DND-41 (cell line): Measurements from ENCODE around the gene TP73.

ENCODE experiments used
- ATAC-seq: fragments of 200-7000 bp; cut with Tn5 transposase; 3 replicates; pipeline ENCODE4 v1.9.1; 2021; ENCODE audit warnings: low read depth; ENCODE audit not compliant: insufficient read depth
- DNase-seq: peaks from one replicate; pipeline ENCODE4 v3.0.0-alpha.2; 2020
- H2AFZ ChIP-seq: 2 replicates; pipeline ENCODE4 v1.6.0; 2012; ENCODE audit warnings: low read depth, low read length
- H3K27ac ChIP-seq: 2 replicates; pipeline ENCODE4 v1.5.1; 2012; ENCODE audit warnings: low read length, inconsistent platforms
- H3K27me3 ChIP-seq: fragments of 200-600 bp; sonication (generic); 2 replicates; pipeline ENCODE4 v1.6.0; 2012; ENCODE audit warnings: low read length, mild to moderate bottlenecking, inconsistent platforms; ENCODE audit not compliant: insufficient read depth, poor library complexity
- H3K36me3 ChIP-seq: 2 replicates; pipeline ENCODE4 v1.5.1; 2012; ENCODE audit warnings: low read length, inconsistent platforms; ENCODE audit not compliant: insufficient read depth
- H3K4me1 ChIP-seq: 2 replicates; pipeline ENCODE4 v1.5.1; 2012; ENCODE audit warnings: mild to moderate bottlenecking, low read length; ENCODE audit not compliant: insufficient read depth
- H3K4me2 ChIP-seq: 2 replicates; pipeline ENCODE4 v1.6.0; 2012; ENCODE audit warnings: mild to moderate bottlenecking, moderate library complexity, low read length, inconsistent platforms; ENCODE audit not compliant: insufficient read depth
- H3K4me3 ChIP-seq, 2 experiments: fragments of 200-600 bp in 1 of 2; shearing (Covaris generic) in 1 of 2; 2 replicates each; pipeline ENCODE4 v1.5.1; 2012 to 2016; ENCODE audit warnings: inconsistent platforms in 2 of 2, low read length in 2 of 2, mild to moderate bottlenecking in 2 of 2, low read depth in 1 of 2, moderate library complexity in 1 of 2
- H3K79me2 ChIP-seq: 2 replicates; pipeline ENCODE4 v1.6.0; 2012; ENCODE audit warnings: low read length, inconsistent platforms; ENCODE audit not compliant: insufficient read depth
- H3K9ac ChIP-seq: 2 replicates; pipeline ENCODE4 v1.6.0; 2012; ENCODE audit warnings: low read depth, mild to moderate bottlenecking, inconsistent platforms, low read length, moderate library complexity
- H3K9me3 ChIP-seq: 2 replicates; pipeline ENCODE4 v1.5.1; 2012; ENCODE audit warnings: low read length, moderate library complexity, mild to moderate bottlenecking, inconsistent platforms; ENCODE audit not compliant: insufficient read depth, severe bottlenecking
- H4K20me1 ChIP-seq: 2 replicates; pipeline ENCODE4 v1.6.0; 2012; ENCODE audit warnings: low read length; ENCODE audit not compliant: insufficient read depth
- EZH2 ChIP-seq: IDR thresholded peaks from 3 replicates; pipeline ENCODE4 v1.6.1; 2012; ENCODE audit warnings: borderline replicate concordance, low read depth, mild to moderate bottlenecking, moderate library complexity, low read length, inconsistent platforms; ENCODE audit not compliant: severe bottlenecking
- TF ChIP-seq, protein P1 (sequence below): IDR thresholded peaks from 2 replicates; pipeline ENCODE4 v1.5.1; 2012; ENCODE audit warnings: borderline replicate concordance, low read length, moderate library complexity, mild to moderate bottlenecking; ENCODE audit not compliant: poor library complexity, severe bottlenecking; ENCODE audit errors: extremely low read depth

Gene TP73

DNA sequence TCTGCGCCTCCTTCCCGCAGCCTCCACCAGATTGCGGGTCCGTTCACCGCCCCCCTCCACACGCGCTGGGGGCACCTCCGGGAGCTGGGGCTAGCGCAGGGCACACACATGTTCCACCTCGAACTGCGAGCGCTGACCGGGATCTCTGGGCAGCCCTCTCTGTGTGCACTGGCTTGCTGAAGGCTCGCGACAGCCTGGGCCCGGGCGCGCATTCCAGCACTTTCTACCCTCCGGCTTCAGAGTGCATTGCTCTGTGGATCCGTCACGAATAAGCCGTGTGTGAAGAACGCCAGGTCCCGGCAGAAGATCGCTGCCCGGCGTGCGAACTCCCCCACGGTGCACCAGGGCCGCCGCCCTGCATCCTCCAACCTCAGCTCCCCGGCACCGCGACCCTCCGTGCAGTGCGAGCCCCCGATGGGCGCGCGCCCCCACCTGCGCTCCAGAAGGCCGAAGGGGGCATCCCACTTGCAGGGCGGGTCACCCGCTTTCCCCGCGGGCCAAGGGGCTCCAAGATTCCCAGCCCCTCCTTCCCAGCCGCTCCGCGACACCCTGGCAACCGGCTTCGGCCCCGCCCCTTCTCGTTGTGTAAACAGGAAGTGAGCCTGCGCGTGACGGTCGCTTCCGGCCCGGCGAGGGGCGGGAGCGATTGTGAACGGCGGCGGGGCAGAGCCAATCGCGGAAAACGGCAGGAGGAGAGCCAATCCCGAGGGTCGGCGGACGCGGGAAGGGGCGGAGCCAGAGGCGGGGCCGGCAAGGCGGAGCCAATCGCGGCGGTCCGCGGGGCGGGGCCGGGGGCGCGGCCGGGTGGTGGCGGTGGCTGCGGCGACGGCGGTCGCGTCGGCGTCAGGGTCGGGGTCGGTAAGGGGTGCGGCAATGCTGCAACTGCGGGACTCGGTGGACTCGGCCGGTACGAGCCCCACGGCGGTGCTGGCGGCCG, 27.8 kb upstream of the TP73 start, which contains the start of gene TPRG1L:
Gene TPRG1L (plus strand): TSS at position 816 of the 937 bp plus-strand sequence. CDS start 58 bp downstream, at position 874.
- Histone ChIP-seq H3K79me2 (peaks cover 9% of the 10 kb centered on the region), H3K27ac (peak within 1 kb of the TSS; percentile 70), H2AFZ (peak within 1 kb of the TSS; percentile 94), H3K9ac (peak within 1 kb of the TSS; percentile 59), H3K36me3 (peaks cover 22% of the 10 kb centered on the region), H3K4me3 (peak within 1 kb of the TSS; percentile 92 to 97), H3K4me1 (peaks cover 24% of the 10 kb centered on the region), H3K27me3 (no peaks in the 10 kb centered on the region), H3K9me3 (no peaks in the 10 kb centered on the region), H4K20me1 (peaks cover 5% of the 10 kb centered on the region; the same call in 1 of the 2 replicates), H3K4me2 (peak within 1 kb of the TSS; percentile 92)
- ATAC-seq (peak; percentile 94), DNase-seq (peak; percentile 98)
- TF ChIP-seq, protein P1, sequence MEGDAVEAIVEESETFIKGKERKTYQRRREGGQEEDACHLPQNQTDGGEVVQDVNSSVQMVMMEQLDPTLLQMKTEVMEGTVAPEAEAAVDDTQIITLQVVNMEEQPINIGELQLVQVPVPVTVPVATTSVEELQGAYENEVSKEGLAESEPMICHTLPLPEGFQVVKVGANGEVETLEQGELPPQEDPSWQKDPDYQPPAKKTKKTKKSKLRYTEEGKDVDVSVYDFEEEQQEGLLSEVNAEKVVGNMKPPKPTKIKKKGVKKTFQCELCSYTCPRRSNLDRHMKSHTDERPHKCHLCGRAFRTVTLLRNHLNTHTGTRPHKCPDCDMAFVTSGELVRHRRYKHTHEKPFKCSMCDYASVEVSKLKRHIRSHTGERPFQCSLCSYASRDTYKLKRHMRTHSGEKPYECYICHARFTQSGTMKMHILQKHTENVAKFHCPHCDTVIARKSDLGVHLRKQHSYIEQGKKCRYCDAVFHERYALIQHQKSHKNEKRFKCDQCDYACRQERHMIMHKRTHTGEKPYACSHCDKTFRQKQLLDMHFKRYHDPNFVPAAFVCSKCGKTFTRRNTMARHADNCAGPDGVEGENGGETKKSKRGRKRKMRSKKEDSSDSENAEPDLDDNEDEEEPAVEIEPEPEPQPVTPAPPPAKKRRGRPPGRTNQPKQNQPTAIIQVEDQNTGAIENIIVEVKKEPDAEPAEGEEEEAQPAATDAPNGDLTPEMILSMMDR, result no peak
- no peak for TF ChIP-seq EZH2

DNA sequence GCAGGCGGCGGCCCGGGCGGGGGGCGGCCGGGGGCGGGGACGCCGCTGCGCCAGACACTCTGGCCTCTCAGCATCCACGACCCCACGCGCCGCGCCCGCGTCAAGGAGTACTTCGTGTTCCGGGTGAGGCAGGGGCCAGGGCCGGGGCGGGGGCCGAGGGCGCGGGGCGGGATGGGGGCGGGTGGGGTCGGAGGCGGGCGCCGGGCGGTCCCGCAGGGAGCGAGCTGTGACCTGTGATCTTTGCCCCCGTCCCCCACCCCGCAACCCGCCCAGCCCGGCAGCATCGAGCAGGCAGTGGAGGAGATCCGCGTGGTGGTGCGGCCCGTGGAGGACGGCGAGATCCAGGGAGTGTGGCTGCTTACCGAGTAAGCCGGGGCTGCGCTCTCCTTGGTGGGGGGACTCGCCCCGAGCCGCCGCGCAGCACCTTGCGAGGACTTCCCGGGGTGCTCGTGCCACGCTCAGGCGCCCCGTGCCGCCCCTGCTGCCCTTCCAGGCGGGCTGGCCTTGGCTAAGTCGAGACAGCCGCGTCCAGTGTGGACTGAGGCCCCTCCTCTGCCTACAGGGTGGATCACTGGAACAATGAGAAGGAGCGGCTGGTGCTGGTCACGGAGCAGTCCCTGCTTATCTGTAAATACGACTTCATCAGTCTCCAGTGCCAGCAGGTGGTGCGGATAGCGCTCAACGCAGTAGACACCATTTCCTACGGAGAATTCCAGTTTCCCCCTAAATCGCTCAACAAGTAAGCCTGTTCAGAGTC, 27.0 kb upstream of the TP73 start:
- no peak for TF ChIP-seq EZH2
- TF ChIP-seq, protein P1, result no peak
- Histone ChIP-seq H3K27ac (peak overlapping the region; percentile 41), H2AFZ (peak overlapping the region; percentile 45; the same call in 1 of the 2 replicates), H4K20me1 (peaks cover 8% of the 10 kb centered on the region; the same call in 1 of the 2 replicates), H3K4me3 (peak overlapping the region; percentile 34 to 97; a peak in 3 of 4 replicates), H3K9ac (peak overlapping the region; percentile 59), H3K4me1 (peaks cover 24% of the 10 kb centered on the region), H3K4me2 (peak overlapping the region; percentile 92), H3K27me3 (no peaks in the 10 kb centered on the region), H3K36me3 (peaks cover 31% of the 10 kb centered on the region), H3K79me2 (peaks cover 9% of the 10 kb centered on the region), H3K9me3 (no peaks in the 10 kb centered on the region)
- ATAC-seq (peak; percentile 20), DNase-seq (no peak)

- TF ChIP-seq EZH2, result no peak
- TF ChIP-seq, protein P1, result no peak
- DNase-seq, result no peak
- Histone ChIP-seq H3K27me3 (no peaks in the 10 kb centered on the region), H3K9ac (peak overlapping the region; percentile 59; the same call in 1 of the 2 replicates), H4K20me1 (peaks cover 12% of the 10 kb centered on the region; the same call in 1 of the 2 replicates), H3K79me2 (peaks cover 9% of the 10 kb centered on the region), H3K27ac (no peak overlapping the region), H2AFZ (no peak overlapping the region), H3K9me3 (no peaks in the 10 kb centered on the region), H3K36me3 (peaks cover 37% of the 10 kb centered on the region), H3K4me2 (peak overlapping the region; percentile 92), H3K4me3 (peak overlapping the region in 1 of 2 experiments; percentile 97; a peak in 1 of 4 replicates), H3K4me1 (peaks cover 24% of the 10 kb centered on the region)
- ATAC-seq, result no peak
These were observed 26.3 kb upstream of the TP73 start for GRCh38 chr1:3626025-3626424.
